NK-92 (cell line): ENCODE data around the gene RUFY1.

Source experiments
- DNase-seq: peaks from one replicate; lab custom pipeline; 2025; ENCODE audit not compliant: unreplicated experiment; lab: John Stamatoyannopoulos, UW

The RUFY1 gene

DNA sequence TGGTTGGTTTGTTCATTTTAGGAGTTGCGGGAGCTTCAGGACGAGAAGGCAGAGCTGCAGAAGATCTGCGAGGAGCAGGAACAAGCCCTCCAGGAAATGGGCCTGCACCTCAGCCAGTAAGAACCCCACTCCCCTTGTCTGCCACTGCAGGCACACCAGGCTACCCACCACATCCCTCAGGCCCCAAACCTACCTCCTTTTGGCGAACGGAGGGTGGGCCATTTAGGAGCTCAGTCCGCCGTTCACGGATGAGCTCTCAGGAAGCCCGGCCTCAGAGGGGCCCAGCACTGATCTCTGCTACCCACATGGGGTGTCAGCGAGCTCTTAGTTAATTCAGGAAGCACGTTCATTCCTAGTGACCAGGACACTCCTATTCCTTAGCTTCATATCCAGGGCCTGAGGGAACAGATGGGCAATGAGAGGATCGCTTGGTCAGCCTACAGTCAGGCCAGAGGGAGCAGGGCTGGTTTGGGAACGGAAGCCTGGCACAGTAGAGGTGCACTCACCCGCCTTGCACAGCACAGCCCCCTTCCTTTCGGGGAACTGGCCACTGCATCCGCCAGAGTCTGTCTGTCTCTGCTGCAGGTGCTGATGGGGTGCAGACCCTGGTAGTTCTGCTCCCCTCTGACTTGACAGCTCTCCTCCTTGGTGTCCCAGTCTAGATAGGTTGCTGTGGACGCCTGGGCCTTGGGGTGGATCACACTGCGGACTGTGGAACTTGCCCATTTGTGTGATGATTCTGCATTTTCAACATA is 51.7 kb downstream of the RUFY1 start:
- DNase-seq = no peak

DNA sequence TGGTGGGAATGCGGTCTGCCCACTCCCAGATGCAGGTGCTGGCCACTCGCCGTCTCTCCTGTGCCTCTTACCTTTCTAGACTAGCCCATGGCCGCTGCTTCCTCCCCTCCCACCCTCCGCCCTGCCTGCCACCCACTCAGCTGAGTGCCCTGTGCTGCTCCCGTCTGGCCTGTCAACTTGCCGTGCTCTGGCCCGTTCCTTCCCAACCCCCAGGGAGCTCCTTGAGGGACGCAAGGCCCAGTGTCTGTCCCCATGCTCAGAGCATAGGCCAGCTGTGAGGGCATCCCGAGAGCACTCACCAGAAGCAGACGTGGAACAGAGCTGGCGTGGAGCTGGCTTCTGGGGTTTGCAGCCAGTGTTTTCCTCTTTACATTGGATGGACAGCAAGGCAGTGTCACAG is 53.0 kb downstream of the RUFY1 start:
- DNase-seq = no peak

DNA sequence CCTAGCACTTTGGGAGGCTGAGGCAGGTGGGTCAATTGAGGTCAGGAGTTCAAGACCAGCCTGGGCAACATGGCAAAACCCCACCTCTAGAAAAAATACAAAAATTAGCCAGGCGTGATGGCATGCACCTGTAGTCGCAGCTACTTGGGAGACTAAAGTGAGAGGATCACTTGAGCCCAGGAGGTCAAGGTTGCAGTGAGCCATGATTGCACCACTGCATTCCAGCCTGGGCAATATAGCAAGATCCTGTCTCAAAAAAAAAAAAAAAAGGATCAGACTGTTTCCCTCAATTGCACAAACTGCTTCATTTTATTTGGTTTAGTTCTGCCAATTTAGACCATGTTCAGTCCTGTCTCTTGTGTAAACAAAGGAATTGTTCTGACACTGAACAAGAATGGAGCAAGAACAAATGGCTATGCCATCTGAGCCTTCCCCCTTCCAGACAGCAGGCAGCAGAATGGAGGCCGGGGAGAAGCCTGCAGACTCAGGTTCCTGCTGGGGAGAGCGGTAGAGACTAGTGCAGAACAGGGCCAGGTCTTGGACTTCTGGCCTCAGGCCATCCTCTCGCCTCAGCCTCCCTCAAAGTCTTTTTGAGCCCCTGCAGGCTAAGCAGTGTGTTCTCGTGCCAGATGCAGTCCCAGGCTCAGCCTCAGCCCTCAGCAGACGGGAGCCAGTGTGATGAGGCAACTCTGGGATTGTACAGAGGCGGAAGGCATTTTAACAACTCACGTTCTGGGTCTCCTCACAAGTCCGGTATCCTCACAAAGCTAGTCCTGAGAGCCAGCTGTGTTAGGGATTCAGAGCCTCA is 54.9 kb downstream of the RUFY1 start:
- no peak for DNase-seq

DNA sequence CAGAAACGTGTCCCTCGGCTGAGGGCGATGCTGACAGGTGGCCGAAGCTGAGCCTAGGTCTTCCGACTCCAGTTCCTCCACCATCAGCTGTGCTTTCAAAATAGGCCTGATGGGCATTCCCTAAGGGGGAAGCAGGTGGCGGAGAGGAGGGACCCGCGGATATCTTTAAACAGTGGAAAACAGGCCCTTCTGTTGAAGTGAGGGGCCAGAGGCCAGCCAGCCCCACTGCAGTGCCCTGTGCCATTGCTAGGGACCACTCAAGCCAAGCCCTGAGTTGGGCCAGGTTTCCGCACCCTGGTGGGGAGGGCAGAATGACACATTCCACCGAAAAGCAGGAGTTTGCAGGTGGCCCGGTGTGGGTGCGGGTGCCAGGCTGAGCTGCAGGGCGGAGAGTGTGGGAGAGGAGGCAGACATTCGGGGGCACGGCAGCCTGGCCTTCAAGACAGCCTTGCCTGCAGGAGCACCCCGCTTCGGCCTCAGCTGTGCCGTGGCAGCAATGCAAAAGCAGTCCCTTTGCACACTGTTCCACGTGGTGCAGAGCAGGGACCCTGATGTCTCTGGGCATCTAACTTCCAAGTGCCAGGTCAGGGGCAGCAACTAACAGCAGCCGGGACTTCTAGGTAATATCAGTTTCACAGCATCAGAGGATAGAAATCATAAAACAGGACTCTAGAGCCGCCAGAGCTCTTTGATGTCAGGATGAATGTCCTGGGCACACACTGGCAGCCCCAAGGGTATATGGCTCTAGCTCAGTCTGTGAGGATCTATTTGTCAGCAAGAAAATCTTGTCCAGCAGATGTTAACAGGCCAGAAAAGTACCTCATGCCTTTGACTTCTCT is 55.9 kb downstream of the RUFY1 start:
- no peak for DNase-seq

DNA sequence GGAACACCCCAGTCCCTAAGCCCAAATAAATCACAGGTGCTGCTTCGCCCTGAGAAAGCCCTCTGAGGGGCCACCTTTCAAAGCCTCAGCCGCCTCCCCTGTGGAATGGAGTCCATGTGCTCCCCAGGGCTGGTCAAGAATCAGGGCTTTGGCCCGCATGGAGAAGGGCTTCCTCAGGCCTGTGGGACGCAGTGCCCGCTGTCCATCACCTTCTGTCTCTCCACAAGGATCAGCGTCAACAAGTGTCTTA is 56.5 kb downstream of the RUFY1 start:
- no peak for DNase-seq

GRCh38 chr5:179607160-179607931 is 57.0 kb downstream of the RUFY1 start:
- no peak for DNase-seq

- no peak for DNase-seq
Observed at GRCh38 chr5:179608131-179608581, 57.8 kb downstream of the RUFY1 start.

DNA sequence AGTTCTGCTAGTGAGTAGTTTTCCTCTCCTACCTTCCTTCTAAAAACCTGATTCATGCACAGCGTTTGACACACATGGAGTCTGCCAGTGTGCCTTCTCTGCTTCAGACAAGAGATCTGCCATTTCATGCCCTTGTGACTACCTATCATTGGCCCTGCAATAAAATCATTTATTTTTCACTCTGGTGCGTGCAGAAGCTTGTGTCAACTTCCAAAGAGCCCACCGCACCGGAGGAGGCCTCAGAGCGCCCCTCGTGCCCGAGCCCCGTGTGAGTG is 59.4 kb downstream of the RUFY1 start:
- no peak for DNase-seq

DNA sequence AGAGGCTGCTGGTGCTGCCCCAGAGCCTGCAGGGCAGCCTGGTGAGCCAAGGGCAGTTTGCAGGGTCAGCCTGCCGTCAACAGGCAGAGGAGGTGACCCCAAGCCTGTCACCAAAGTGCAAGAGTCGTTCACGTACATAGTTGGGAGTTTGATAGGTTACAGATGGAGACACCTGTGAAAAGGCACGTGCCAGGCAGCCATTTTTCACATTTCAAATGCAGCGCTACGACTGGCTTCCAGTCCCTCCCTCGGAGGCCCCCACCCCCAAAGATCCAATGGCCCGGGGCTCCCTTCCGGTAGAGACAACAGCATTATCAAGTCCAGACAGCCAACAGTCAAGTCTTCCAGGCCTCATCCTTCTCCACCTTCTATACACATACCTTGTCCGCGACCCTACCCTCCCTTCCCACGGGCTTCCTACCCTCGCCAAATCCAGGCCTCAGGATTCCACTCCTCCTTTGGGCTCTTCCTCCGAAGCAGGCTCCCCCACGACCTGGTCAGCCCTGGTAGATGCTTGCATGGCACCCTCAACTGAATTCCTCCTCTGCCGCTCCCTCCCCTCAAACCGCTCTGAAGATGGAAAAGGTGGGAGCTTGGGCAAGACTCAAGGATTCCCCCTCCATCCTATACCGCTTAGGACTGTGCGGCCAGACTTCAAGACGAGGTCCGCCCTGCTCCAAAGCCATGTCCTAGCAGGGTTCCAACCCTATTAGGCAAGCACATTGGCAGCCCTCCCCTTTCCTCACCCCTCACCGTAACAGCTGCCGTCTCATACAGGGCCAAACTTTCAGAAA is 60.0 kb downstream of the RUFY1 start:
- no peak for DNase-seq

DNA sequence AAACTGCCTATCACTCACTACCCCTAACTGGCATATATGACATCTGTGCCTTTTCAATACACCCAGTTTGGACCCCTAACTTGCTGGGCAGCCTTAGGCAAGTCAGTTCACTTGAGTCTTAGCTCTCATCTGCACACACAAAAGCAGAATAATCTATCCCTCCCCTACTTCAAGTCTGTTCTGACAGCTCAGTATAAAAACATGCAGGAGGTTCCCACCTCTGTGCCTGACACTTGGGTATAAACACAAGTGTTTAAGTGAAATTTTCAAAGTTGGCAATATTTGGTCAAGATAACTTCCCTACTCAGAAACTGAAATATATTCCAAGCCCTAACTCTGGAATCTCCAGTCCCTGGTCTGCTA is 60.5 kb downstream of the RUFY1 start:
- no peak for DNase-seq

DNA sequence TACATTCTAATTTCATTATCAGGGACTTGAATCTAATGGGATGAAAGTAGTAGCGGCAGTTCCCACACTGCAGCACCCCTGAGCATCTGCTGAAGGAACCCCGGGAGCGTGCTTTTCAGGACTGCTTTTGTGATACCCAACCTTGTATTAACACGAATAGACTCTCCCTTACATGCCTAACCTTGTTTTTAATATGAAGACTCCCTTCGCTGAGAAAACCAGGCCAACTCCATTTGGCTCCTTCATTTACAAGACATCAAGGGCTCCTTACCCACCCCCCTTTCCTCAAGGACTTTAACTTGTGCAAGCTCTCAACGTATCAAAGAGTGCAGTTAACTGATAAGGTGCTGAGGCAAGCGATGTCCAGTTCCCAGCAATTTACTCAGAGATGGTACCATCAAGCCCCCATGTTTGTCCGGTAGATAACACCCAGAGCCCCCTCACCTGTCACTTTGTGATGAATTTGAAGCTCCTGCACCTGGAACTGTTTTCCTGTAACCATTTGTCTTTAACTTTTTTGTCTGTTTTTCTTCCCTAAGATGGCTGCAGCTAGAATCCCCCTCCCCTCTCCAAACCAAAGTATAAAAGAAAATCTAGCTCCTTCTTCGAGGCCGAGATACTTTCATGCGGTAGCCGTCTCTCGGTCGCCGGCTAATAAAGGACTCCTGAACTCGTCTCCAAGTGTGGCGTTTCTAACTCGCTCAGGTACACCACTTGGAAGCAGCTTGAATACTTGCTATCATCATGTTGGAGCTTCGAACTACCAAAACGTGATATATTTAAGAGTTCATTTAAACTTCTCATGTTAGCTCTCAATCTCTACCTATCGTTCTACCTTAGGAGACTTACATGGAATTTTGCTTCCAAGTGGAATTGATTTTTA is 62.5 kb downstream of the RUFY1 start:
- DNase-seq = no peak

- no peak for DNase-seq
Observed at GRCh38 chr5:179613460-179614071, 63.2 kb downstream of the RUFY1 start.

- DNase-seq = no peak
Observed at GRCh38 chr5:179614745-179615144, 64.4 kb downstream of the RUFY1 start.

DNA sequence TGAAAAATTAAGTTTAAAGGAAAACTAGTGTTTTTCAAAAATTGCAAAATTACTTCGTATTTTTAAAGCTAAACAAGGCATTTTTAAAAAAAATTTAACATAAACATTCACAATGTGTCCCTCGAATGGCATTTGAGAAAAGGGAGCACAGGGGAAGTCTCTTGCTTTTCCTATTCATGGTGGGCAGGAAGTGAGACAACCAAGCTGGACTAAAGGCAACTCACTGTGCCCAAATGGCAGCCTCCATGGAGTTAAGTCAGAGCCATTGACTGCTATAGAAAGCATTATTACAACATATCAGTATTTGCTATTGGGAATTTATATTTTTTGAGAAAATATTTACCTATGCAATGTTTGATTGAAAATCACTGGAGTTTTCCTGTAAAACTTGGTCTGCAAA is 64.8 kb downstream of the RUFY1 start:
- no peak for DNase-seq

DNA sequence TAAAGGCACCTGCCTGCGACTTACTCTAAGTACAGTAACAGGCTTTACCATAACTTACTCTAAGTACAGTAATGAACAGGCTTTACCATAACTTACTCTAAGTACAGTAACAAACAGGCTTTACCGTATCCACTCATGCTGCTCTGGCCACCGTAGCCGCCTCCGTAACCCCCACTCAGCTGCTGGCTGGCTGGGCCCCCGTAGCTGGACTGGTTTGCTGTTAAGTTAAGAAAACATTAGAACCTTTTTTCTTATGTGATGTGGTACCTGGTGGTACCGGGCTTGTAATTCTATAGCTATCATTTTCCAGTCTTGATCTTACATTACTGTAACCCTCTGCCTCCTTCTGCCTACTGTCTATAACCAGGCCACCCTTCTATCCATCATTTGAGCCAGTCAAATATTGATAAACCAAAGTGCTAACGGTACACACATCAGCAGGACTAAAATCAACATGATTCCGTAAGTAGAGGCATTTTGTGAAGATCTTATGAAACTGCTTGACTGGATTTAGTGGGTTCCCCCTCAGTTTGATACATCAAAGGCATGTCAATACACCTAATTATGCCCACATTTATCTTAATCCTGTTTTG is 65.7 kb downstream of the RUFY1 start:
- no peak for DNase-seq

- no peak for DNase-seq
Observed at GRCh38 chr5:179617930-179618329, 67.6 kb downstream of the RUFY1 start.

GRCh38 chr5:179618923-179619554 is 68.7 kb downstream of the RUFY1 start:
- DNase-seq = no peak

DNA sequence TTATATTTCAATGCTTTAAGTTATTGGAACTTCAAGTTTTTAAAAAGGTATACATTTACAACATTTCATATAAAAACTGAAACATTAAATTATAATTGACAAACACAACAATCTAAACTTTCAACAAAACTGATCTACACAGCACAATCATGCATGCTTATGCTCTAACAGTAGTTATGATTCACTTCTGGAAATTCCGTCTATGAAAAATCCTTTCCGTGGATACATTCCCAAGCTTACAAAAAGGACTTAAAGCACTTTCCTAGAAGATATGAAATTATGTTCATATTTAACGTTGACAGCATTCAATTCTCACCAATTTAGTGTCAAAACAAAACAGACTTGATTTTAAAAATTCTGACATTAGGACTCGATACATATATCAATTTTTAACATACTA is 69.4 kb downstream of the RUFY1 start:
- DNase-seq = no peak
